HG03175 (cell line): ENCODE data around the gene DCC.

Experiments
- ATAC-seq: cut with Tn5 transposase; IDR thresholded peaks from one replicate; pipeline ENCODE4 v1.9.1; 2021; ENCODE audit warnings: mild to moderate bottlenecking, moderate library complexity; ENCODE audit not compliant: unreplicated experiment

Gene DCC

GRCh38 chr18:53148123-53148522, 808.1 kb downstream of the DCC start:
- no peak for ATAC-seq

DNA sequence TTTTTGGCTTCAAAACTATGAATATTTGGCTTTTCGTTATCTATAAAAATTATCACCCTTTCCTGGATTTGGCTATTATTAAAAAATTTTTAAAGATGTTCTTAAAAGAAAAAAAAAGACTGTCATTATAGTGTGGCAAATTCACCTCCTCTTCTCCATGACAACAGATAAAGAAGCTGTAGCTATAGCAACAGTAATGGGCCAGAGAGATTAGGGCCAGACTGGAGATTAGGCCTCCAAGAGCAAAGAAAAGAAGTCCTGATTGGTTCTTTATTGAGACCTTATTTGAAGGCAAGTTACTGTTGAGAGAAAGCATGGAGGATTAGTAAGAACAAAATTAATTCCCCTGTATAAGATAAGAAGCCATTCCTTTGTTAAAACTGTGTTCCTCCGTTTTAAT, 812.5 kb downstream of the DCC start:
- ATAC-seq = no peak

- ATAC-seq = no peak
These were observed 813.3 kb downstream of the DCC start for GRCh38 chr18:53153281-53153680.

DNA sequence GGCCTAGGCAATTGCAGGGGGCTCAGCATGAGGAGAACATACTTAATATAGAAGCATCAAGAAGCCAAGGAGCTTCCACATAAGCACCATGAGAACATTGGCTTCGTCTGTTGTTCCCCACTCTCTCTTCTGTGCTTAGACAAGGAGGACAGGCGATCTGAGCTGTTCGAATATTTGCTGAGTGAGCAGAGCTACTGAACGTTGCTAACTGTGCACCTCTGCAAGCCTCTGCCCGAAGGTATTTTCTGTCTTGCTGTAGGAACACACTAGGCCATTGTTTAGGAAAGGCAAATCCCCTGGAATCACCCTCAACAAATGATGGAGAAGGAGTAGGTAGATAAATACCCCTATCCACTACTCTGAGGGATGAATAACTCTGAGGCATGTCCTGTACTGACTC, 813.8 kb downstream of the DCC start:
- ATAC-seq = no peak

DNA sequence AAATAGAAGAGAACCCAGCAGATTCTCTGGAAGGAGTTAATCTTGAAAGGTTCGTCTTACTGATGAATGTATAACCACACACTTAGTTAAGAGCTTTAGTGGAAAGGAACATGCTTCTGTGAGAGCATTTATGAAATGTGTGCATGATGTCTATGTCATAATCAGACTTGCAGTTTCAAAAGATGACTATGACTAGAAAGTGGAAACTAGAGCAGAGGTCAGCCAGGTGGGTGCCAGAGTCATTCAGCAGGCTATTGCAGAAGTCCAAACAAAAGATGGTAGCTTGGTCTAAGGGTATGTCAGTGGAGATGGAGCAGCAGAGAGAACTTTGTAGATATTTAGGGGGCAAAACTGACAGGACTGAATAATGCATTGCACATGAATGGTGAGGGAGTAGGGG, 825.8 kb downstream of the DCC start:
- ATAC-seq = no peak

GRCh38 chr18:53169346-53169745, 829.3 kb downstream of the DCC start:
- no peak for ATAC-seq

DNA sequence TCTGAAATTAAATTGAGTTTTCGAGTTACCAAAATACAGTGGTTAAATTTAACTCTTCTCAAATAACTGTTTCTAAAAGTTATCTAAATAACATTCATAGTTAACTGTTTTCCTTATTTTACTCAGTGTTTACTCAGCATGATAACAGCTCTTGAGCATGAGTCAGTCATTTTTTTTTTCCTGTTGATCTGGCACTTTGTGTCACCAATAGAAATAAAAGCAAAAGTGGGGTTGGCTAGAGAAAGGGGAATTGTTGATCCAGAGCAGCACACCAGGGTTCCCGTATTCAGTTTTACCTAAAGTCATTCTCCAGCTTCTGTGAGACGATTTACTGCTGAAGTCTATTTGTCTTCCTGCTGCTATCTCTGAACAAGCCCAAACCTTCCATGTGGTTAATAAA, 851.6 kb downstream of the DCC start:
- no peak for ATAC-seq

GRCh38 chr18:53193870-53194269, 853.9 kb downstream of the DCC start:
- ATAC-seq = no peak

DNA sequence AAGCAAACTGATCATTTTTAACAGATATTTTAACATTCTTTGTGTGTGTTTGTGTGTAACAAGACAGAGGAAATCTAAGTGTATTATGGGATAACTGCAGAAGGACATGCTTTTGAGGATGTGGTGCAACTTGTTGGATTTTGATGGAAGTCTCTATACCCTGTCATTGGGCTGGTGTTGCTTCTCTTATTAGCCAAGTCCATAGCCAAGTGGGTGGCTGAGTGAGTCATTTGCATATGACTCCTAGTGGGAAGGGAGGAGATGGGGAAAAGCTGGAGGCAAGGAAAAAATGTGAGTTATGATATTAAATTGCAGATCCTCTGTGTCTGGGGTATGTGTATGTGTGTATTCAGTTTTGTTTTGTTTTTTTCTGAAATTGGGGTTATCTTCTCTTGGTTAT, 879.9 kb downstream of the DCC start:
- no peak for ATAC-seq

GRCh38 chr18:53224128-53224778, 884.3 kb downstream of the DCC start:
- no peak for ATAC-seq

- ATAC-seq = no peak
These were observed 885.7 kb downstream of the DCC start for GRCh38 chr18:53225567-53226325.

DNA sequence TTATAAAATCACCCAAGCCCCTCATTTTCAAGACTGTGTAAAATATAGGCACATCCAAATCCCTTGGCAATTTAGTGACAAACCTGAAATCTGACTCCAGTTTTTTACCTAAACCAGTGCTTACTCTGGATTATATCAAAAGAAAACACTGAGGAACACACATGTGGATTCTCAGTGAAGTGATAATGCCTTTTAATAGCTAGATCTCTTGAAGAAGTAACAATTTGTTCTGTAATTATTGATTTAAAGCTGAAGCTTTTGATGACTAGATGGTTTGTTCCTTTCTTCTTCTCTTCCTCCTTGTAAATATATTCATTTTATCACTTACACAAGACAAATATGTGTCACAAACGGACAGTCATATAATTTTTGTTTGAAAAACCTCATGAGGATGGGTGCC, 894.6 kb downstream of the DCC start:
- ATAC-seq = no peak

DNA sequence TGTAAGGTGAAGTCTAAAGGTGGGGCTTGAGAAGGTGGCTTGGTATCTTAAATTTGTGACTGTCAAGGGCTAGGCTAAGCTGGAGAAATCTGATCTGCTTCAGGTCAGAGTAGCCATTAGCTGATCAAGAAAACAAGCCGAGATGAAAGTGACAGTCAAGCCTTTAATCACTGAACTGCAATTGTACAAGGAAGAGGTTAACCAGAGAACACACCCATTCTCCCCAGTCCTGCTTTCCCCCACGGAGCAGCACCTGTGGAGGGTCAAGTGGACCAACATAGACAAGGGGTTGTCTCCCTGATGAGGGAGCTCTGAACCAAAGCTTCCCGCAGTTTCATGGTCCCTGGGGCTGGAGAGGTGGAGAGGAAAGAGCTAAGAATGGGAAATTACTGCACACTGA, 901.2 kb downstream of the DCC start:
- no peak for ATAC-seq

DNA sequence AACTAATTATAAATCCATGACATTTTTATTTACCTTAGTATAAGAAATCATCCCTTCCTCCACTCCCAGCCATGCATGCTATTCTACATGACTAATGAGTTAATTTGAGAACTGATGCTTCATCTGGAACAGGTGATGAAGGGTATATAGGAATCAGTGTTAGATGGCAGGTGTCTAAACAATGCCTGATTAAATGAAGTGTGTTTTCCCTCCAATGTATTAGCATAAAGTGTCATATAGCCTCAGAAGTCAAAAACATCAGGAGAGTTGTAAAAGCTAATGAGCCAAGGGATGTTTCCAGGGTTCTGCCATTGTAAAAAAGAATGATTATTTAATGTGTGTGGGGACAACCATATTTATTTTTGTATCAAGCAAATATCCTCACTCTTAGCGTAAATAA, 913.8 kb downstream of the DCC start:
- no peak for ATAC-seq

DNA sequence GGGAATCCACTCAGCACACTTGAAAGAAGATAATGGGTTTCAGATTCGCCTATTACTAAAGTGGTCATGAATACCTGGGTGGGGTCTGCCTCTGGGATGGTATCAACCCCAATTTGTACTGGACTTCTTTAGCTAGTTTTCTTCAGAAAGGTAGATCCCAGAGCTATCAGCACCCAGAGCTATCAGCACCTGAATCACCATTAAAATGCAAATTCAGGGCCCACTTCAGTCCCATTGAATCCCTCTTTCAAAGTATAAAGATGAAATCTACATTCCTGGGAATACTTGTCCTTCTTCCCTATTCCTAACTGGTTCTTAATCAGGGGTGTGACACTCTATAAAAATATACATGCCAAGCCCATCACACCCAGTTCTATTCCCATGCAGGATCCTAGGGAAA, 914.3 kb downstream of the DCC start:
- no peak for ATAC-seq

DNA sequence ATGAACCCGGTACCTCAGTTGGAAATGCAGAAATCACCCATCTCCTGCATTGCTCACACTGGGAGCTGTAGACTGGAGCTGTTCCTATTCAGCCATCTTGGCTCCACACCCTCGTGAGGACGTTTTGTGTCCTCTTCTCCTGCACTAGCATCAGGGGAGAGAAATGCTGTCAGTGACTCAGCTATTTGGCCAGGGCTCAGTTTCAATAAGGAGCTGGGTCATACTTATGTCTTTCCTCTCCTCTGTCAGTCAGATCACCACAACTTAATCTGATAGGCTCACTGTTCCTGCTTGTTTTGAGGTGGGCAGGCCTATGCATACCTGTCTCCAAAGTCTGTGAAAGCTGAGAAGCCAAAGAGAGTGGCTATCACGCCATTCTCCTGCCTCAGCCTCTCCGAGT, 921.2 kb downstream of the DCC start:
- ATAC-seq = no peak

GRCh38 chr18:53266850-53267249, 926.9 kb downstream of the DCC start:
- ATAC-seq = no peak

- ATAC-seq = no peak
These were observed 928.5 kb downstream of the DCC start for GRCh38 chr18:53268455-53268854.

GRCh38 chr18:53281406-53281805, 941.4 kb downstream of the DCC start:
- ATAC-seq = no peak

- no peak for ATAC-seq
These were observed 943.7 kb downstream of the DCC start for GRCh38 chr18:53283708-53284107.

DNA sequence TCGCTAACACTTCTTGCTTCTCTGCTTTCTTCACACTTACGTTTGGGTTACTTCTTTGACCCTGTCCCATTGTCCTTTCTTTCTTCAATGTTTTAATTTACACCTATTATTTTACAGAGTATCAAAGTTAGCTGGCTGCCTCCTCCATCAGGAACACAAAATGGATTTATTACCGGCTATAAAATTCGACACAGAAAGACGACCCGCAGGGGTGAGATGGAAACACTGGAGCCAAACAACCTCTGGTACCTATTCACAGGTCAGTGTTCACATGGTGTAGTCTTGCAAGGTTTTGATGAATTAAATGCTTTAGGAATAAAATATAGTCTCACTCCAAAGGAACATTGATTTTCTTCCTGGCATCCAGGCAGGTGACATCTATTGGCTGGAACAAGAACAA, 965.5 kb downstream of the DCC start:
- no peak for ATAC-seq

DNA sequence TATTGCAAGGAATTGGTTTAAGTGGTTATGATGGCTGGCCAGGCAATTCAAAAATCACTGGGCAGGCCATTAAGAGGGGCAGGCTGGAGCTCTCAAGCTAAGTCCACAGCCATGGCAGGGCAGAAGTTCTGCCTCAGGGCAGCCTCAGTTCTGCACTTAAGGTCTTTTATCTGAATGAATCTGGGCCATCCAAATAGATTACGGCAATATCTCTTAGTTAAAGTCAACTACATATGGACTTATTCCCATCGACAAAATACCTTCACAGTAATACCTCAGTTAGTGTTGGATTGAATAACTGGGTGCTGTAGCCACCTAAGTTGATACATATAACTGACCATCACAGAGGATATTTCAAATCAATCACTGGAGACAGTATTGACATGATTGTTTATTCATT, 979.6 kb downstream of the DCC start:
- no peak for ATAC-seq

- no peak for ATAC-seq
These were observed 982.2 kb downstream of the DCC start for GRCh38 chr18:53322163-53322562.
